ENCODE data around the gene SPPL2C. TPM values are rescaled to one million over a fixed set of nuclear protein-coding genes. Genes with fewer than 3 reads are reported as not detected.

SPPL2C gene
- polyA plus RNA-seq, 1 donor from 2014 or later, result not detected

DNA sequence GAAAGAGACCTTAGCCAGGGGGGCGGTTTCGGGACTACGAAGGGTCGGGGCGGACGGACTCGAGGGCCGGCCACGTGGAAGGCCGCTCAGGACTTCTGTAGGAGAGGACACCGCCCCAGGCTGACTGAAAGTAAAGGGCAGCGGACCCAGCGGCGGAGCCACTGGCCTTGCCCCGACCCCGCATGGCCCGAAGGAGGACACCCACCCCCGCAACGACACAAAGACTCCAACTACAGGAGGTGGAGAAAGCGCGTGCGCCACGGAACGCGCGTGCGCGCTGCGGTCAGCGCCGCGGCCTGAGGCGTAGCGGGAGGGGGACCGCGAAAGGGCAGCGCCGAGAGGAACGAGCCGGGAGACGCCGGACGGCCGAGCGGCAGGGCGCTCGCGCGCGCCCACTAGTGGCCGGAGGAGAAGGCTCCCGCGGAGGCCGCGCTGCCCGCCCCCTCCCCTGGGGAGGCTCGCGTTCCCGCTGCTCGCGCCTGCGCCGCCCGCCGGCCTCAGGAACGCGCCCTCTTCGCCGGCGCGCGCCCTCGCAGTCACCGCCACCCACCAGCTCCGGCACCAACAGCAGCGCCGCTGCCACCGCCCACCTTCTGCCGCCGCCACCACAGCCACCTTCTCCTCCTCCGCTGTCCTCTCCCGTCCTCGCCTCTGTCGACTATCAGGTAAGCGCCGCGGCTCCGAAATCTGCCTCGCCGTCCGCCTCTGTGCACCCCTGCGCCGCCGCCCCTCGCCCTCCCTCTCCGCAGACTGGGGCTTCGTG, 49.5 kb downstream of the SPPL2C start, which contains the start of gene MAPT:
Gene MAPT (plus strand): TSS at position 533 of the 763 bp plus-strand sequence. CDS start 67,784 bp downstream, outside the sequence.
- Histone ChIP-seq H3K9me2 (ENCODE audit: insufficient read depth, low read length) (no peaks in the 10 kb centered on the region), H3K4me3 (ENCODE audit: low read length) (peak within 1 kb of the TSS; percentile 100), H3K4me2 (ENCODE audit: low read length) (peak within 1 kb of the TSS; percentile 33), H2AFZ (ENCODE audit: low read depth, low read length) (peak within 1 kb of the TSS; percentile 87), H3K9me3 (ENCODE audit: low read length) (no peaks in the 10 kb centered on the region), H4K20me1 (ENCODE audit: insufficient read depth) (peaks cover 2% of the 10 kb centered on the region), H3K79me2 (replicated peaks; ENCODE audit: insufficient read depth, low read length) (peaks cover 34% of the 10 kb centered on the region), H3K27me3 (ENCODE audit: insufficient read depth, low read depth, low read length) (peaks cover 12% of the 10 kb centered on the region), H3F3A (ENCODE audit: insufficient read depth, low read length, poor library complexity, severe bottlenecking) (peaks cover 3% of the 10 kb centered on the region), H3K36me3 (ENCODE audit: insufficient read depth, low read length) (no peaks in the 10 kb centered on the region), H3K27ac (ENCODE audit: low read length) (peak within 1 kb of the TSS; percentile 98), H3K9ac (ENCODE audit: low read length) (peak within 1 kb of the TSS; percentile 99)
- TF ChIP-seq POLR2AphosphoS5 (IDR thresholded peaks at IDR 0.05) (peak; percentile 95), EZH2 (IDR thresholded peaks at IDR 0.05; ENCODE audit: borderline replicate concordance, insufficient read depth, low read length, poor library complexity, severe bottlenecking) (no peak), RAD21 (conservative IDR thresholded peaks at IDR 0.05) (peak; percentile 64), SMC3 (conservative IDR thresholded peaks at IDR 0.05; ENCODE audit: poor library complexity) (peak; percentile 69), MXI1 (conservative IDR thresholded peaks at IDR 0.05; ENCODE audit: poor library complexity, severe bottlenecking) (peak; percentile 63), EP300 (conservative IDR thresholded peaks at IDR 0.05; ENCODE audit: poor library complexity, severe bottlenecking) (peak; percentile 63), TAF1 (IDR thresholded peaks at IDR 0.05; ENCODE audit: low read depth) (peak; percentile 84)
- TF ChIP-seq, protein P1, sequence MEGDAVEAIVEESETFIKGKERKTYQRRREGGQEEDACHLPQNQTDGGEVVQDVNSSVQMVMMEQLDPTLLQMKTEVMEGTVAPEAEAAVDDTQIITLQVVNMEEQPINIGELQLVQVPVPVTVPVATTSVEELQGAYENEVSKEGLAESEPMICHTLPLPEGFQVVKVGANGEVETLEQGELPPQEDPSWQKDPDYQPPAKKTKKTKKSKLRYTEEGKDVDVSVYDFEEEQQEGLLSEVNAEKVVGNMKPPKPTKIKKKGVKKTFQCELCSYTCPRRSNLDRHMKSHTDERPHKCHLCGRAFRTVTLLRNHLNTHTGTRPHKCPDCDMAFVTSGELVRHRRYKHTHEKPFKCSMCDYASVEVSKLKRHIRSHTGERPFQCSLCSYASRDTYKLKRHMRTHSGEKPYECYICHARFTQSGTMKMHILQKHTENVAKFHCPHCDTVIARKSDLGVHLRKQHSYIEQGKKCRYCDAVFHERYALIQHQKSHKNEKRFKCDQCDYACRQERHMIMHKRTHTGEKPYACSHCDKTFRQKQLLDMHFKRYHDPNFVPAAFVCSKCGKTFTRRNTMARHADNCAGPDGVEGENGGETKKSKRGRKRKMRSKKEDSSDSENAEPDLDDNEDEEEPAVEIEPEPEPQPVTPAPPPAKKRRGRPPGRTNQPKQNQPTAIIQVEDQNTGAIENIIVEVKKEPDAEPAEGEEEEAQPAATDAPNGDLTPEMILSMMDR (IDR thresholded peaks at IDR 0.05; ENCODE audit: poor library complexity, severe bottlenecking), result peak; percentile 99
- TF ChIP-seq, protein P2, sequence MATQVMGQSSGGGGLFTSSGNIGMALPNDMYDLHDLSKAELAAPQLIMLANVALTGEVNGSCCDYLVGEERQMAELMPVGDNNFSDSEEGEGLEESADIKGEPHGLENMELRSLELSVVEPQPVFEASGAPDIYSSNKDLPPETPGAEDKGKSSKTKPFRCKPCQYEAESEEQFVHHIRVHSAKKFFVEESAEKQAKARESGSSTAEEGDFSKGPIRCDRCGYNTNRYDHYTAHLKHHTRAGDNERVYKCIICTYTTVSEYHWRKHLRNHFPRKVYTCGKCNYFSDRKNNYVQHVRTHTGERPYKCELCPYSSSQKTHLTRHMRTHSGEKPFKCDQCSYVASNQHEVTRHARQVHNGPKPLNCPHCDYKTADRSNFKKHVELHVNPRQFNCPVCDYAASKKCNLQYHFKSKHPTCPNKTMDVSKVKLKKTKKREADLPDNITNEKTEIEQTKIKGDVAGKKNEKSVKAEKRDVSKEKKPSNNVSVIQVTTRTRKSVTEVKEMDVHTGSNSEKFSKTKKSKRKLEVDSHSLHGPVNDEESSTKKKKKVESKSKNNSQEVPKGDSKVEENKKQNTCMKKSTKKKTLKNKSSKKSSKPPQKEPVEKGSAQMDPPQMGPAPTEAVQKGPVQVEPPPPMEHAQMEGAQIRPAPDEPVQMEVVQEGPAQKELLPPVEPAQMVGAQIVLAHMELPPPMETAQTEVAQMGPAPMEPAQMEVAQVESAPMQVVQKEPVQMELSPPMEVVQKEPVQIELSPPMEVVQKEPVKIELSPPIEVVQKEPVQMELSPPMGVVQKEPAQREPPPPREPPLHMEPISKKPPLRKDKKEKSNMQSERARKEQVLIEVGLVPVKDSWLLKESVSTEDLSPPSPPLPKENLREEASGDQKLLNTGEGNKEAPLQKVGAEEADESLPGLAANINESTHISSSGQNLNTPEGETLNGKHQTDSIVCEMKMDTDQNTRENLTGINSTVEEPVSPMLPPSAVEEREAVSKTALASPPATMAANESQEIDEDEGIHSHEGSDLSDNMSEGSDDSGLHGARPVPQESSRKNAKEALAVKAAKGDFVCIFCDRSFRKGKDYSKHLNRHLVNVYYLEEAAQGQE (IDR thresholded peaks at IDR 0.05; ENCODE audit: borderline replicate concordance), result peak; percentile 80

DNA sequence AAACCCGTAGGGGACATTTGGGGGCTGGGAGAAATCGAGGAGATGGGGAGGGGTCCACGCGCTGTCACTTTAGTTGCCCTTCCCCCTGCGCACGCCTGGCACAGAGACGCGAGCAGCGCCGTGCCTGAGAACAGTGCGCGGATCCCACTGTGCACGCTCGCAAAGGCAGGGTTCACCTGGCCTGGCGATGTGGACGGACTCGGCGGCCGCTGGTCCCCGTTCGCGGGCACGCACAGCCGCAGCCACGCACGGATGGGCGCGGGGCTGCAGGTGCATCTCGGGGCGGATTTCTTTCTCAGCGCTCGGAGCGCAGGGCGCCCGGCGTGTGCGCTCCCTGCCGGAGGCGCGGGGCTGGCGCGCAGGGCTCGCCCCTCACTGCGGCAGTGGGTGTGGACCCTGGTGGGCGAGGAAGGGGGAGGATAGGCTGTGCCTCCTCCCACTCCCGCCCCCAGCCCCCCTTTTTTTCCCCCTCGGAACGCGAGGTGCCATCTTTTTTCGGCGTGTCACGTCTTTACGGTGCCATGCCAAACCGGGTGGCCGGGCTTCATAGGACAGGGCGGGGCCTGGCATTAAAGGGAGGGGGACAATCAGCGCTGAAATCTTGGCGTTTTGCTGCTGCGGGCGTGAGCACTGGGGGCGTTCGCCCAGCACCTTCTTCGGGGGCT, 50.8 kb downstream of the SPPL2C start:
- TF ChIP-seq, protein P1 (IDR thresholded peaks at IDR 0.05; ENCODE audit: poor library complexity, severe bottlenecking), result peak; percentile 70
- TF ChIP-seq EZH2 (IDR thresholded peaks at IDR 0.05; ENCODE audit: borderline replicate concordance, insufficient read depth, low read length, poor library complexity, severe bottlenecking) (no peak), MXI1 (conservative IDR thresholded peaks at IDR 0.05; ENCODE audit: poor library complexity, severe bottlenecking) (peak; percentile 83), RAD21 (conservative IDR thresholded peaks at IDR 0.05) (peak; percentile 46), POLR2AphosphoS5 (IDR thresholded peaks at IDR 0.05) (peak; percentile 93), SMC3 (conservative IDR thresholded peaks at IDR 0.05; ENCODE audit: poor library complexity) (peak; percentile 59), EP300 (conservative IDR thresholded peaks at IDR 0.05; ENCODE audit: poor library complexity, severe bottlenecking) (peak; percentile 55), TAF1 (IDR thresholded peaks at IDR 0.05; ENCODE audit: low read depth) (no peak)
- TF ChIP-seq, protein P2 (IDR thresholded peaks at IDR 0.05; ENCODE audit: borderline replicate concordance), result no peak
- H3K36me3 ChIP-seq (ENCODE audit: insufficient read depth, low read length), result no peaks in the 10 kb centered on the region
- no peaks in the 10 kb centered on the region for H3K9me3 ChIP-seq (ENCODE audit: low read length)
- H3K9me2 ChIP-seq (ENCODE audit: insufficient read depth, low read length), result no peaks in the 10 kb centered on the region
- H3F3A ChIP-seq (ENCODE audit: insufficient read depth, low read length, poor library complexity, severe bottlenecking), result peaks cover 3% of the 10 kb centered on the region
- H3K9ac ChIP-seq (ENCODE audit: low read length), result peak overlapping the region; percentile 99
- H3K79me2 ChIP-seq (replicated peaks; ENCODE audit: insufficient read depth, low read length), result peaks cover 47% of the 10 kb centered on the region
- H2AFZ ChIP-seq (ENCODE audit: low read depth, low read length), result peak overlapping the region; percentile 75
- H3K27ac ChIP-seq (ENCODE audit: low read length), result peak overlapping the region; percentile 98
- peaks cover 15% of the 10 kb centered on the region for H3K27me3 ChIP-seq (ENCODE audit: insufficient read depth, low read depth, low read length)
- H3K4me3 ChIP-seq (ENCODE audit: low read length), result peak overlapping the region; percentile 100
- peaks cover 4% of the 10 kb centered on the region for H4K20me1 ChIP-seq (ENCODE audit: insufficient read depth)
- H3K4me2 ChIP-seq (ENCODE audit: low read length), result peak overlapping the region; percentile 97
